Measurements from ENCODE around the gene CAPN13.

Gene CAPN13

DNA sequence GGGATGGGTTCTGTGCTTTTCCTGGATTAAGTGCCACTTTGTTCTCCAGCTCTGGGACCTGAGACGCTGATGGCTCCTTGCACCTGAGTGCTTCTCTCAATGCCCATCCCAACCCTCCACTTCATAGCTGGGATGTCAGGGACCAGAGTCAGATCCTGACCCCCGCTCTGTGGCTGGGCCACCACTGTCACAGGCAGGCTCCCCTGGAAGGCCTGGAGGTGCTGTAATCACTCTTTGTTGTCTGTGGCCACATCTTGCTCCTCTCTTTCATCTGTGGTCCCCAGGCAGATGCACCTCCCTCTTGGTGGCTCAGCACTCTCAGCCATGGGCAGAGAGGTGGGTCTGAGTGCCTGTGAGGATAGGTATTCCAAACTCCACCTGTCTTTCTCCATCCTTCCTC is 62.4 kb downstream of the CAPN13 start:
- no peak for DNase-seq (ENCODE audit: low read depth)
- no peak overlapping the region for H3K4me3 ChIP-seq (ENCODE audit: low read depth, low read length)
- TF ChIP-seq MYC (IDR thresholded peaks at IDR 0.05; ENCODE audit: low read depth, low read length) = no peak
- TF ChIP-seq, protein P1, sequence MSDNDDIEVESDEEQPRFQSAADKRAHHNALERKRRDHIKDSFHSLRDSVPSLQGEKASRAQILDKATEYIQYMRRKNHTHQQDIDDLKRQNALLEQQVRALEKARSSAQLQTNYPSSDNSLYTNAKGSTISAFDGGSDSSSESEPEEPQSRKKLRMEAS (IDR thresholded peaks at IDR 0.05; ENCODE audit: low read depth, low read length) = no peak
- TF ChIP-seq, protein P2, sequence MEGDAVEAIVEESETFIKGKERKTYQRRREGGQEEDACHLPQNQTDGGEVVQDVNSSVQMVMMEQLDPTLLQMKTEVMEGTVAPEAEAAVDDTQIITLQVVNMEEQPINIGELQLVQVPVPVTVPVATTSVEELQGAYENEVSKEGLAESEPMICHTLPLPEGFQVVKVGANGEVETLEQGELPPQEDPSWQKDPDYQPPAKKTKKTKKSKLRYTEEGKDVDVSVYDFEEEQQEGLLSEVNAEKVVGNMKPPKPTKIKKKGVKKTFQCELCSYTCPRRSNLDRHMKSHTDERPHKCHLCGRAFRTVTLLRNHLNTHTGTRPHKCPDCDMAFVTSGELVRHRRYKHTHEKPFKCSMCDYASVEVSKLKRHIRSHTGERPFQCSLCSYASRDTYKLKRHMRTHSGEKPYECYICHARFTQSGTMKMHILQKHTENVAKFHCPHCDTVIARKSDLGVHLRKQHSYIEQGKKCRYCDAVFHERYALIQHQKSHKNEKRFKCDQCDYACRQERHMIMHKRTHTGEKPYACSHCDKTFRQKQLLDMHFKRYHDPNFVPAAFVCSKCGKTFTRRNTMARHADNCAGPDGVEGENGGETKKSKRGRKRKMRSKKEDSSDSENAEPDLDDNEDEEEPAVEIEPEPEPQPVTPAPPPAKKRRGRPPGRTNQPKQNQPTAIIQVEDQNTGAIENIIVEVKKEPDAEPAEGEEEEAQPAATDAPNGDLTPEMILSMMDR (IDR thresholded peaks at IDR 0.05; ENCODE audit: low read depth, low read length) = no peak
- no peak for TF ChIP-seq POLR2A (IDR thresholded peaks at IDR 0.05; ENCODE audit: extremely low read depth, insufficient read length)

DNA sequence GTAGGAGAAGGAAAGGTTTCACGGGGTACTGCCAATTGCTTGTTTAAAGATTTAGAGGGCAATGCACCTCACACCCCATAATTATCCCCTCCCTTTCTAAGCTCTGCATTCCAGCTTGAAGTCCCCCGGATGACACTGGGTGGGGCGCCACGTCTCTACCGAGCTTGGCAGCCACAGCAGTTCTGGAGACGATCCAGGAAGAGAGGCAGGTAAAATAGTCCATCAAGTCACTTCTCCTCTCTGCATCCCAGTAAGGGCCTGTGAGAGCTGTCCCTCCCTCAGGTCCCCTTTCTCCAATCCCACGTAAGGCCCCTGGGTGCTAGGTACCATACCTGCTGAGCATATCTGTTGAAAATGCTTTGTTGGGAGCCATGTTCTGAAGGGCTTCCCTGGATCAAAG is 65.7 kb downstream of the CAPN13 start:
- DNase-seq (ENCODE audit: low read depth) = no peak
- no peak overlapping the region for H3K4me3 ChIP-seq (ENCODE audit: low read depth, low read length)
- TF ChIP-seq, protein P2 (IDR thresholded peaks at IDR 0.05; ENCODE audit: low read depth, low read length) = no peak
- TF ChIP-seq, protein P1 (IDR thresholded peaks at IDR 0.05; ENCODE audit: low read depth, low read length) = no peak
- TF ChIP-seq MYC (IDR thresholded peaks at IDR 0.05; ENCODE audit: low read depth, low read length) (no peak), POLR2A (IDR thresholded peaks at IDR 0.05; ENCODE audit: extremely low read depth, insufficient read length) (no peak)

DNA sequence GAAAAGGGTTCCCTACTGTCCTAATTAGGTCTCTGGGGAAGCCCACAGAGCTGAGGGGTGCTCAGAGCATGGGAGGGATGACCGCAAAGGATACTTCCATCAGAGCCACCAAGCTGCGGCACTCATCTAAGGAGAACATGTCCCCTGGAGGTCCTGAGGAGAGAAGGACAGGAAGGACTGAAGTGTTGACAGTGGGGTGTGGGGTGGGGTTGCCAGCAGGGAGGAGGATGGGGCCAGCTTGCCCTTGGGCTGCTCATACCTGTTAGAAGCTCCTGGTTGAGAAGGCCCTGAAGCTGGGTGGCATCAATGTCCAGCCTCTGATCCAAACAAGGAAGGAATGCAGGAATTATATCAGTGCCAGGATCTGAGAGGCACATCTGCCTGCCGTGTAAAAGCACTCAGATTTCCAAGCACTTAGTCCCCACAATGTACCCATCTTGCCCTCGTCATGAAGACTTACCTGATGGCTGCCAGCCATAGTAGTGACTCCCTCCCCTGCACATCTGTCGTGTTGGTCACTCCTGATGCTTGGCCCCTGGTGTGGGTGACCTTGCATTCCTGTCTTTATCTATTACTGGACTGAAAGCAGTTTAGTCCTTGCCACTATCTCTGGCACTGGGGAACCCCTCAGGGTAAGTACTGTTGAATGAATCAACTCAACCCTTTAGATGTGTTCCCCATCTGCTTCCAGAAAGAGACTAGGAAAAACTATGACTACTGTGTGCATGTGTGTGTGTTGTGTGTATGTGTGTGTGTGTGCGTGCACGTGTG is 68.9 kb downstream of the CAPN13 start:
- no peak overlapping the region for H3K4me3 ChIP-seq (ENCODE audit: low read depth, low read length)
- TF ChIP-seq, protein P1 (IDR thresholded peaks at IDR 0.05; ENCODE audit: low read depth, low read length) = no peak
- TF ChIP-seq POLR2A (IDR thresholded peaks at IDR 0.05; ENCODE audit: extremely low read depth, insufficient read length) = no peak
- TF ChIP-seq MYC (IDR thresholded peaks at IDR 0.05; ENCODE audit: low read depth, low read length) = no peak
- TF ChIP-seq, protein P2 (IDR thresholded peaks at IDR 0.05; ENCODE audit: low read depth, low read length) = no peak
- DNase-seq (ENCODE audit: low read depth) = no peak

DNA sequence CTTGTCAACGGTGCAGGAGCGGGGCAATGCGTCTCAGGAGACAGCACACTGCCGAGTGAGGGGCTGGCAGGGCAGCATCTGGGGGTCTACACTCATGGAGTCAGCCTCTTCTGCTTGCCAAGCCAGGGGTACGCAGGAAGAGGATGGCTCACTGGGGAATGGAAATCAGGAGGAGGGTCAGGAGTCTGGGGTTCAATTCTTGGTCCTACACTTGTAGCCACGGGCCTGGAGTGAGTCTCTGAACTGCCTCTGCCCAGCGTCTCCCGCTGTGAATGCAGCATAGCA is 70.0 kb downstream of the CAPN13 start:
- H3K4me3 ChIP-seq (ENCODE audit: low read depth, low read length) = no peak overlapping the region
- DNase-seq (ENCODE audit: low read depth) = no peak
- TF ChIP-seq, protein P1 (IDR thresholded peaks at IDR 0.05; ENCODE audit: low read depth, low read length) = no peak
- TF ChIP-seq MYC (IDR thresholded peaks at IDR 0.05; ENCODE audit: low read depth, low read length) = no peak
- no peak for TF ChIP-seq POLR2A (IDR thresholded peaks at IDR 0.05; ENCODE audit: extremely low read depth, insufficient read length)
- TF ChIP-seq, protein P2 (IDR thresholded peaks at IDR 0.05; ENCODE audit: low read depth, low read length) = no peak

DNA sequence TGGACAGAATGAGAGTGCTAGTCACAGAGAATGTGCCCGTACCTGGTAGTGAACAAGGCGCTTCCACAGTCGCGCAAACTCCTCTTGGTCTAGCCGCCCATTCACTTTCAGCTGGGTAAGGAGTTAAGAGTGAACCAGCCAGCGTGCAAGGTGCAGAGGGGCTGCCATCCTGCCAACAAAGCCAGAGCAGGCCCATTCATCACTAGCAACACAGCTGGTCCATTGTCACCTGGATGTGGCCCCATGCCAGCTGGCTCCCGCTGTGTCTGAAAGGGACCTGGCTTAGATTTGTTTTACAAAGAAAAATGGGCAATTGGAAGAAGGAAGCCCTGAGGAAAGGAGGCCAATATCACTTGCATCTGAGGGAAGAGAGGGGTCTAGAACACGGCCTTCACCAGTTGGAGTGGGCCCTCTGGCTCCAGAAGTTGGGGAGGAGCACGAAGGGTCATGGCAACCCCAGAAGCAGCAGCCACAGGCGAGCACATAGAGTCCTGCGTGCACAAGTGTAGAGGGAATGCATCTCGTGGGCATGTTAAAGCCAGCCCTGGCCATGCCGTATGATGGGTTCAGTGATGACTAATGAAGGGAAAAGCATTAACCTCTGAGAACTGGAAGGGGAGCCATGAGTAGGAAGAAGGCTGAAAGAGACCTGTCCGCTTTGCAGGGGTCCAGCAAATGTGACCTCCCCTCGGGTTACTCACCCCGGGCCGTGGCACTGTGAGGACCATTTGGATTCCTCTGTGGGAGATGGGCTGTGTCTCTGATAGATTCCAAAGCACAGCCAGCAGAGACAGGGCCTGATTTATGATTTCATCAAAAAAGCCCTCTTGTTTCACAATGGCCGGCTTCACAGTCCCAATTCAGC is 70.6 kb downstream of the CAPN13 start:
- H3K4me3 ChIP-seq (ENCODE audit: low read depth, low read length) = no peak overlapping the region
- TF ChIP-seq, protein P1 (IDR thresholded peaks at IDR 0.05; ENCODE audit: low read depth, low read length) = no peak
- TF ChIP-seq, protein P2 (IDR thresholded peaks at IDR 0.05; ENCODE audit: low read depth, low read length) = no peak
- TF ChIP-seq POLR2A (IDR thresholded peaks at IDR 0.05; ENCODE audit: extremely low read depth, insufficient read length) (no peak), MYC (IDR thresholded peaks at IDR 0.05; ENCODE audit: low read depth, low read length) (no peak)
- no peak for DNase-seq (ENCODE audit: low read depth)
